ENCODE data around the gene ANKRD62.

- TF ChIP-seq EP300 (IDR thresholded peaks at IDR 0.05) (no peak), CTCF (IDR thresholded peaks at IDR 0.05) (no peak), POLR2AphosphoS5 (IDR thresholded peaks at IDR 0.05) (no peak)
These were observed 14.0 kb upstream of the ANKRD62 start for GRCh38 chr18:12079491-12080237.

Data from sigmoid colon (tissue), 4 donors.